CD4-positive, alpha-beta T cell (primary cell): ENCODE data around the gene ACAP1. TPM values are rescaled to one million over a fixed set of nuclear protein-coding genes. Genes with fewer than 3 reads are reported as not detected.
A peak's percentile ranks its signal among the peaks of the same experiment; 100 is the strongest.

Experiments used
- ATAC-seq: fragments of 200-7000 bp; cut with Tn5 transposase; one replicate; pipeline ENCODE4 v1.10.0; 2022; ENCODE audit warnings: mild to moderate bottlenecking; ENCODE audit not compliant: poor library complexity
- CTCF ChIA-PET: fragments of 350-600 bp; sonication (Branson Sonifier 250); formaldehyde crosslinking; loops from one replicate; lab custom pipeline; 2021; ENCODE audit warnings: antibody characterized with exemption, inconsistent platforms; lab: Charles Lee
- POLR2A ChIA-PET: fragments of 350-600 bp; sonication (Branson Sonifier 250); formaldehyde crosslinking; loops from one replicate; lab custom pipeline; 2021; ENCODE audit warnings: antibody characterized with exemption, inconsistent platforms; lab: Charles Lee
- DNase-seq, 14 experiments: peaks; one replicate each; pipeline ENCODE4 v3.0.0-alpha.2; 2013 to 2020; ENCODE audit warnings: mixed read lengths in 2 of 14
- H3K27ac ChIP-seq, 2 donors: one replicate each; pipeline versions ENCODE4 v1.5.1 to v1.7.0; 2013; ENCODE audit warnings: low read length in 2 of 2, low read depth in 1 of 2, mild to moderate bottlenecking in 1 of 2
- H3K27me3 ChIP-seq, 2 experiments: 1 replicate in 1 of 2; 2 replicates in 1 of 2; pipeline versions ENCODE4 v1.6.1 to v1.7.0; 2013; ENCODE audit warnings: low read length in 2 of 2, control low read depth in 1 of 2, mild to moderate bottlenecking in 1 of 2, moderate library complexity in 1 of 2; ENCODE audit not compliant: insufficient read depth in 2 of 2, control insufficient read depth in 1 of 2
- H3K36me3 ChIP-seq: one replicate; pipeline ENCODE4 v1.6.1; 2013; ENCODE audit warnings: low read length, control low read depth; ENCODE audit not compliant: insufficient read depth
- H3K4me1 ChIP-seq: one replicate; pipeline ENCODE4 v1.6.1; 2013; ENCODE audit warnings: low read length, control low read depth; ENCODE audit not compliant: insufficient read depth
- H3K4me3 ChIP-seq: one replicate; pipeline ENCODE4 v1.5.1; 2013; ENCODE audit warnings: mild to moderate bottlenecking, low read length, moderate library complexity
- H3K9me3 ChIP-seq, 2 experiments: 1 replicate in 1 of 2; 2 replicates in 1 of 2; pipeline versions ENCODE4 v1.6.1 to v1.7.0; 2013; ENCODE audit warnings: low read length in 2 of 2, mild to moderate bottlenecking in 2 of 2, control low read depth in 1 of 2, moderate library complexity in 1 of 2; ENCODE audit not compliant: control insufficient read depth in 1 of 2, insufficient read depth in 1 of 2
- H3K27ac Mint-ChIP-seq: one replicate; pipeline ENCODE4 v1.8.0; 2020; ENCODE audit warnings: mixed read lengths
- H3K27me3 Mint-ChIP-seq: one replicate; pipeline ENCODE4 v1.8.0; 2021; ENCODE audit warnings: mixed read lengths
- H3K36me3 Mint-ChIP-seq: one replicate; pipeline ENCODE4 v1.8.0; 2021; ENCODE audit warnings: low read depth, mixed read lengths
- H3K4me1 Mint-ChIP-seq: one replicate; pipeline ENCODE4 v1.8.0; 2021; ENCODE audit warnings: low read depth, mixed read lengths
- H3K4me3 Mint-ChIP-seq: one replicate; pipeline ENCODE4 v1.8.0; 2020; ENCODE audit warnings: mild to moderate bottlenecking, mixed read lengths
- H3K9me3 Mint-ChIP-seq: one replicate; pipeline ENCODE4 v1.8.0; 2020; ENCODE audit warnings: mixed read lengths
- CTCF ChIP-seq: fragments of 200-600 bp; IDR thresholded peaks from one replicate; pipeline ENCODE4 v1.8.0; 2022; ENCODE audit warnings: antibody characterized with exemption, mild to moderate bottlenecking
- intact Hi-C, 2 experiments: fragments of 100-400 bp; cut with DNase I in 1 of 2; cut with micrococcal nuclease in 1 of 2; formaldehyde crosslinking; loops; one replicate each; pipeline versions ENCODE4 v1.15.1 to v1.9.0; 2023 to 2025; cut with DNase I, micrococcal nuclease
- total RNA-seq, 174 experiments: library from RNA in 2 of 174; stranded (reverse) in 2 of 174; gene quantifications; one replicate each; pipeline ENCODE4 v1.2.3 and lab custom pipeline; 2021 to 2026

ACAP1 gene
- total RNA-seq, 2 experiments from 2014 or later = 565 to 575 TPM

GRCh38 chr17:7292729-7293128, 43.6 kb upstream of the ACAP1 start:
- Histone ChIP-seq H3K36me3 (no peaks in the 10 kb centered on the region), H3K27me3 (peaks cover 14 to 17% of the 10 kb centered on the region in 2 experiments), H3K4me3 (no peak overlapping the region), H3K4me1 (peaks cover 32% of the 10 kb centered on the region), H3K27ac (no peak overlapping the region), H3K9me3 (no peaks in the 10 kb centered on the region)
- no peak overlapping the region for H3K27ac Mint-ChIP-seq
- CTCF ChIA-PET = no interaction called here
- H3K9me3 Mint-ChIP-seq = no peaks in the 10 kb centered on the region
- DNase-seq (no peak), ATAC-seq (no peak)
- H3K4me1 Mint-ChIP-seq = peaks cover 19% of the 10 kb centered on the region
- intact Hi-C loops = loop anchor here in 1 of 2 experiments (5.0 kb wide), 1 partner anchor 245 kb away; no protein-coding TSS in a partner anchor
- POLR2A ChIA-PET = interaction anchor here (1.4 to 1.5 kb wide), 2 partner anchors 9 to 12 kb away, joined by 3 to 7 read pairs; partner anchors contain the start of gene SLC2A4
- no peaks in the 10 kb centered on the region for H3K36me3 Mint-ChIP-seq
- peaks cover 46% of the 10 kb centered on the region for H3K27me3 Mint-ChIP-seq
- H3K4me3 Mint-ChIP-seq = peak overlapping the region; percentile 30
- TF ChIP-seq CTCF = no peak

GRCh38 chr17:7293159-7293558, 43.2 kb upstream of the ACAP1 start:
- no peaks in the 10 kb centered on the region for H3K9me3 Mint-ChIP-seq
- Histone ChIP-seq H3K27ac (no peak overlapping the region), H3K4me3 (no peak overlapping the region), H3K4me1 (peaks cover 32% of the 10 kb centered on the region), H3K36me3 (no peaks in the 10 kb centered on the region), H3K9me3 (no peaks in the 10 kb centered on the region), H3K27me3 (peaks cover 14 to 17% of the 10 kb centered on the region in 2 experiments)
- POLR2A ChIA-PET = interaction anchor here (1.4 to 1.5 kb wide), 2 partner anchors 10 to 12 kb away, joined by 3 to 7 read pairs; partner anchors contain the start of gene SLC2A4
- peaks cover 19% of the 10 kb centered on the region for H3K4me1 Mint-ChIP-seq
- no peak for TF ChIP-seq CTCF
- H3K27ac Mint-ChIP-seq = no peak overlapping the region
- peaks cover 42% of the 10 kb centered on the region for H3K27me3 Mint-ChIP-seq
- intact Hi-C loops = loop anchor here in 1 of 2 experiments (5.0 kb wide), 1 partner anchor 246 kb away; no protein-coding TSS in a partner anchor
- no peak for ATAC-seq
- no peaks in the 10 kb centered on the region for H3K36me3 Mint-ChIP-seq
- H3K4me3 Mint-ChIP-seq = peak overlapping the region; percentile 78
- CTCF ChIA-PET = no interaction called here
- no peak for DNase-seq

- H3K9me3 Mint-ChIP-seq = no peaks in the 10 kb centered on the region
- Histone ChIP-seq H3K9me3 (no peaks in the 10 kb centered on the region), H3K36me3 (no peaks in the 10 kb centered on the region), H3K27ac (no peak overlapping the region), H3K27me3 (peaks cover 14 to 17% of the 10 kb centered on the region in 2 experiments), H3K4me1 (peaks cover 32% of the 10 kb centered on the region), H3K4me3 (peak overlapping the region; percentile 34)
- no peaks in the 10 kb centered on the region for H3K36me3 Mint-ChIP-seq
- ChIA-PET POLR2A (interaction anchor here (1.4 to 1.5 kb wide), 2 partner anchors 11 to 13 kb away, joined by 3 to 7 read pairs; partner anchors contain the start of gene SLC2A4), CTCF (no interaction called here)
- ATAC-seq = peak; percentile 7
- H3K27me3 Mint-ChIP-seq = peaks cover 34% of the 10 kb centered on the region
- intact Hi-C loops = loop anchor here in 1 of 2 experiments (5.0 kb wide), 1 partner anchor 247 kb away; no protein-coding TSS in a partner anchor
- peaks cover 19% of the 10 kb centered on the region for H3K4me1 Mint-ChIP-seq
- no peak overlapping the region for H3K27ac Mint-ChIP-seq
- TF ChIP-seq CTCF = no peak
- H3K4me3 Mint-ChIP-seq = peak overlapping the region; percentile 34
- peak in 4 of 14 experiments; percentile 20 to 61 (median 48) for DNase-seq
These were observed 42.3 kb upstream of the ACAP1 start for GRCh38 chr17:7293816-7294613.
